Measurements from ENCODE around the gene YIPF3.

DNA sequence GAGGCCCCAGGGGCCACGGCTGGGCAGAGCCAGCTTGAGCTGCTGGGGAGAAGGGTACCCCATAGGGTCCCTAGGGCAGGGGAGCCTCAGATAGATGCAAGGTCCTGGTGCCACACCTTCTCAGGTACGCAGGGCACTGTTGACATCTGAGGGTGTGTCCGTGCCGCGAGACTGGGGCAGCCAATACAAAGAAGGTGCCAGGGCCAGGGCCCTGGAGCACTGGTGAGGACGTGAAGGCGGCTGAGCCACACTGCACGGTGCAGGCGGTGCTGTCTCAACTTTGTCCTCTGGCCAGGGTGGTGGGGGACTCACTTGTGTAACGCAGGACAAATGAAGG, 5.9 kb downstream of the YIPF3 start:
- TF ChIP-seq, protein P1, sequence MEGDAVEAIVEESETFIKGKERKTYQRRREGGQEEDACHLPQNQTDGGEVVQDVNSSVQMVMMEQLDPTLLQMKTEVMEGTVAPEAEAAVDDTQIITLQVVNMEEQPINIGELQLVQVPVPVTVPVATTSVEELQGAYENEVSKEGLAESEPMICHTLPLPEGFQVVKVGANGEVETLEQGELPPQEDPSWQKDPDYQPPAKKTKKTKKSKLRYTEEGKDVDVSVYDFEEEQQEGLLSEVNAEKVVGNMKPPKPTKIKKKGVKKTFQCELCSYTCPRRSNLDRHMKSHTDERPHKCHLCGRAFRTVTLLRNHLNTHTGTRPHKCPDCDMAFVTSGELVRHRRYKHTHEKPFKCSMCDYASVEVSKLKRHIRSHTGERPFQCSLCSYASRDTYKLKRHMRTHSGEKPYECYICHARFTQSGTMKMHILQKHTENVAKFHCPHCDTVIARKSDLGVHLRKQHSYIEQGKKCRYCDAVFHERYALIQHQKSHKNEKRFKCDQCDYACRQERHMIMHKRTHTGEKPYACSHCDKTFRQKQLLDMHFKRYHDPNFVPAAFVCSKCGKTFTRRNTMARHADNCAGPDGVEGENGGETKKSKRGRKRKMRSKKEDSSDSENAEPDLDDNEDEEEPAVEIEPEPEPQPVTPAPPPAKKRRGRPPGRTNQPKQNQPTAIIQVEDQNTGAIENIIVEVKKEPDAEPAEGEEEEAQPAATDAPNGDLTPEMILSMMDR (conservative IDR thresholded peaks at IDR 0.05; ENCODE audit: low read depth, low read length): no peak
- no peak for TF ChIP-seq EZH2 (IDR thresholded peaks at IDR 0.05; ENCODE audit: low read length, unreplicated experiment)

Measured in PC-3 (cell line).